Endometrial microvascular endothelial cells (primary cell): ENCODE measurements around the gene PHKB. TPM values are rescaled to one million over a fixed set of nuclear protein-coding genes. Genes with fewer than 3 reads are reported as not detected.

Source experiments
- in situ Hi-C: cut with HindIII; loops from 2 replicates; pipeline ENCODE4 v1.10.0; 2017; ENCODE audit warnings: low sequenced_read_pairs, low pct_unique_long_range_greater_than_20kb; ENCODE audit errors: inconsistent ontology term
- total RNA-seq: library from RNA; depleted of rRNA; stranded (reverse); fragments of >200 nt; gene quantifications from one replicate; pipeline ENCODE4 v1.2.3, GENCODE V29; 2015; ENCODE audit errors: inconsistent ontology term

The PHKB gene
- total RNA-seq, 1 donor from 2014 or later, result 42.7 TPM

- in situ Hi-C loops, result no loop called here
These were observed 271.5 kb downstream of the PHKB start for GRCh38 chr16:47732523-47733111.

- in situ Hi-C loops, result no loop called here
These were observed 273.1 kb downstream of the PHKB start for GRCh38 chr16:47734081-47734857.

GRCh38 chr16:47734987-47735594 is 274.0 kb downstream of the PHKB start:
- in situ Hi-C loops, result no loop called here

- in situ Hi-C loops, result no loop called here
These were observed 289.2 kb downstream of the PHKB start for GRCh38 chr16:47750371-47750770.

Other genes starting within 250 kb of the PHKB start
- 44.6 TPM for gene ITFG1, start 268 bp upstream of the PHKB start, total RNA-seq